Nephron progenitor cell (in vitro differentiated cells): ENCODE measurements around the gene PCDH12.
A peak's percentile ranks its signal among the peaks of the same experiment; 100 is the strongest.

Source experiments
- DNase-seq: peaks from one replicate; pipeline ENCODE4 v3.0.0; 2021
- H3K27ac Mint-ChIP-seq: 2 replicates; pipeline ENCODE4 v1.8.0; 2021; ENCODE audit warnings: mild to moderate bottlenecking, moderate library complexity, mixed read lengths
- H3K27me3 Mint-ChIP-seq: 2 replicates; pipeline ENCODE4 v1.8.0; 2021; ENCODE audit warnings: mild to moderate bottlenecking, low read depth, mixed read lengths; ENCODE audit not compliant: poor library complexity
- H3K36me3 Mint-ChIP-seq: 2 replicates; pipeline ENCODE4 v1.8.0; 2021; ENCODE audit warnings: low read depth, mixed read lengths
- H3K4me1 Mint-ChIP-seq: 2 replicates; pipeline ENCODE4 v1.8.0; 2021; ENCODE audit warnings: mixed read lengths
- H3K4me3 Mint-ChIP-seq: 2 replicates; pipeline ENCODE4 v1.8.0; 2021; ENCODE audit warnings: mild to moderate bottlenecking, moderate library complexity, mixed read lengths
- H3K9me3 Mint-ChIP-seq: 2 replicates; pipeline ENCODE4 v1.8.0; 2021; ENCODE audit warnings: mild to moderate bottlenecking, moderate library complexity, mixed read lengths
- CTCF ChIP-seq: fragments of 200-600 bp; sonication (generic); IDR thresholded peaks from 2 replicates; pipeline ENCODE4 v1.5.0; 2021; ENCODE audit warnings: antibody characterized with exemption

PCDH12 gene

GRCh38 chr5:142000173-142000572, 42.2 kb upstream of the PCDH12 start:
- Mint-ChIP-seq H3K27ac (no peak overlapping the region), H3K36me3 (peaks cover 60% of the 10 kb centered on the region), H3K4me3 (no peak overlapping the region), H3K9me3 (peaks cover 12% of the 10 kb centered on the region), H3K27me3 (no peaks in the 10 kb centered on the region), H3K4me1 (peaks cover 9% of the 10 kb centered on the region)
- DNase-seq, result no peak
- no peak for TF ChIP-seq CTCF

DNA sequence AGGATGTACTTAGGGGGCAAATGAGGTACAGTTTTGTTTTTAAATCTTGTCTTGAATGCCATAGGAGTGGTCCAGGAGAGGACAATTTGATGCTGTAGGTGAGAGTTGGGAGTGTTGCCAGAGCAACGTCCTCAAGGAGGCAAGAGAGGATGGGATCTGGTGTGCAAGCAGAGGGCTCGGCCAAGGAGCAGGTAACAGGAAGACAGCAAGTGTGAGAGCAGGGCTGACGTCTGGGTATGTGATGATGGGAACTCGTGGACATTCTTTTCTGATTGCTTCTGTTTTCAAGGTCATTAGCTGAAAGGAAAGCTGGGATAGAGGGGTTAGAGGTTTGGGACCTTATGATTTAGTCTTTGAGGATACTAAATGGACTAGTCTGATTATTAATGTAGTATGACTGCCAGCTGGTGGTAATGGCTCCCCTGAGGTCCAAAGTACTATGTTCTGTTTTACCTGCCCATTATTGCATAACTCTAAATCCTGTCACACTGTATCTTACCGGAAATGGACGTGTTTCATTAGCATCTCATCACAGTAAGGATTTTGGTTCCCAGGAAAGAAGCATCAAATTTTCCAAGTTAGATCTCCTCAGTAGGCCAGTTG, 39.5 kb upstream of the PCDH12 start:
- no peak for DNase-seq
- no peak overlapping the region for H3K4me3 Mint-ChIP-seq
- peaks cover 75% of the 10 kb centered on the region for H3K36me3 Mint-ChIP-seq
- H3K27me3 Mint-ChIP-seq, result no peaks in the 10 kb centered on the region
- peaks cover 12% of the 10 kb centered on the region for H3K9me3 Mint-ChIP-seq
- no peak for TF ChIP-seq CTCF
- no peak overlapping the region for H3K27ac Mint-ChIP-seq
- H3K4me1 Mint-ChIP-seq, result peaks cover 27% of the 10 kb centered on the region

DNA sequence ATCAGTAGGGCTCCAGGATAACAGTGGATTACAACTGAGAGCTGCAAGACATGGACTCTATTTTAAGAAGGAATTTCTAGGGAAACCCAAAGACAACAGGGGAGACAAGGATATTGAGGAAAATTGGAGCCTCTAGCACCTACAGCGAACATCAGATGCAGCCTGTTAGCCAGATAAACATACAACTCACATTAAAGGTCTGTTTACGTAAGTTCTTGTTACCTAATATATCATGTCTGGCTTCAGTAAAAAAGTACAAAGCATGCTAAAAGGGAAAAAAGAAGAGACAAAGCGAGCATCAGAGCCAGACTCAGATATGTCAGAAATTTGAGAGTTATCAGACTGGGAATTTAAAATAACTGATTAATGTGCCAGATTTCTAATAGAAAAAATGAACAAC, 37.7 kb upstream of the PCDH12 start:
- Mint-ChIP-seq H3K36me3 (peaks cover 66% of the 10 kb centered on the region), H3K4me1 (peaks cover 27% of the 10 kb centered on the region), H3K27me3 (no peaks in the 10 kb centered on the region), H3K4me3 (no peak overlapping the region), H3K27ac (peak overlapping the region; percentile 1), H3K9me3 (peaks cover 12% of the 10 kb centered on the region)
- DNase-seq, result no peak
- TF ChIP-seq CTCF, result no peak

GRCh38 chr5:141994511-141995136, 36.6 kb upstream of the PCDH12 start:
- H3K4me1 Mint-ChIP-seq, result peaks cover 27% of the 10 kb centered on the region
- no peak overlapping the region for H3K4me3 Mint-ChIP-seq
- H3K27ac Mint-ChIP-seq, result peak overlapping the region; percentile 4
- peaks cover 4% of the 10 kb centered on the region for H3K9me3 Mint-ChIP-seq
- no peak for TF ChIP-seq CTCF
- no peaks in the 10 kb centered on the region for H3K27me3 Mint-ChIP-seq
- DNase-seq, result no peak
- peaks cover 58% of the 10 kb centered on the region for H3K36me3 Mint-ChIP-seq

DNA sequence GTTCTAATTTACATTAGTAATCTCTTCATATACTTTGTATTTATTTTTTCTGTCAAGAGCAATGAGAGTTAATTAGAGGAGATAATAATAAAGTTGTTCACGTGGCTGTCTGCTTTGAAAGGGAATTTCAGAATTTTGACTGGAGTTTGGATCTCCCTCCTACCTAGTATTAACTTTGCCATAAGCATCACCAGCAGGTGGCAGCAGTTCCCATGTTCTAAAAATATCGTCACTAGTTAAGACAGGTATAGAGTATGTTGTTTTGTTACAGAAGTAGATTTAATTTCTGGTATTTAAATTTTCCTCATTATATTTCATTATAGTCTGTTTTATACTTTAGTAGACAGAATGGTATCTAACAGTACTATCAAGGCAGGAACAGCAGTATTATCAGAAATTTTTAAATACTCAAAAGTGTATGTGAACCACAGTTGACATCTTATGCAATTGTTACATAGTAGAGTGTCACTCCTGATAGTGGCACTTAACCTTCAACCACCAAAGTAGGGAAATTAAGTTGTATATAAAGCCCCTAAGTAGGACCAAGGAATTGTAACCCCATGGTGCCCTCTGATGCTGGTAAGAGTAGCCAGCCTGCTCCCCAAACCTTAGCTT, 34.5 kb upstream of the PCDH12 start:
- no peak overlapping the region for H3K27ac Mint-ChIP-seq
- H3K4me3 Mint-ChIP-seq, result no peak overlapping the region
- H3K27me3 Mint-ChIP-seq, result no peaks in the 10 kb centered on the region
- peaks cover 49% of the 10 kb centered on the region for H3K36me3 Mint-ChIP-seq
- peak; percentile 93 for TF ChIP-seq CTCF
- DNase-seq, result peak; percentile 79
- no peaks in the 10 kb centered on the region for H3K9me3 Mint-ChIP-seq
- H3K4me1 Mint-ChIP-seq, result peaks cover 27% of the 10 kb centered on the region
